IMR-90 (cell line): ENCODE data around the gene GAB1. TPM values are rescaled to one million over a fixed set of nuclear protein-coding genes. Genes with fewer than 3 reads are reported as not detected.

Experiments
- ATAC-seq: fragments of 200-7000 bp; cut with Tn5 transposase; 2 replicates; pipeline ENCODE4 v1.9.1; 2020; ENCODE audit warnings: low read depth, mild to moderate bottlenecking, moderate library complexity
- BruUV-seq: library from RNA; stranded (reverse); fragments of 400-500 nt; replicated peaks from 2 replicates; lab custom pipeline; 2021; lab: Mats Ljungman, UMichigan
- CTCF ChIA-PET: fragments of 300-600 bp; formaldehyde crosslinking; extraction: SDS; loops from one replicate; lab custom pipeline; 2021; ENCODE audit warnings: antibody characterized with exemption; lab: Yijun Ruan, JAX
- POLR2A ChIA-PET: fragments of 300-600 bp; sonication (Branson Sonifier 250); formaldehyde crosslinking; loops from one replicate; lab custom pipeline; 2022; ENCODE audit warnings: antibody characterized with exemption; ENCODE audit not compliant: unreplicated experiment; lab: Charles Lee
- DNase-seq: peaks from one replicate; pipeline ENCODE4 v3.0.0; 2013
- H2AFZ ChIP-seq: replicated peaks from 2 replicates; pipeline ENCODE3; 2013; ENCODE audit warnings: low read length, mild to moderate bottlenecking; ENCODE audit not compliant: poor library complexity
- H2AK5ac ChIP-seq: 2 replicates; pipeline ENCODE4 v1.6.1; 2013; ENCODE audit warnings: low read depth, low read length, inconsistent platforms
- H2AK9ac ChIP-seq: replicated peaks from 2 replicates; pipeline ENCODE3; 2013; ENCODE audit warnings: mild to moderate bottlenecking, low read depth, low read length, moderate library complexity; ENCODE audit not compliant: poor library complexity
- H2BK120ac ChIP-seq: 2 replicates; pipeline ENCODE4 v1.6.1; 2013; ENCODE audit warnings: low read depth, low read length, inconsistent platforms
- H2BK15ac ChIP-seq: 3 replicates; pipeline ENCODE4 v1.6.1; 2013; ENCODE audit warnings: low read depth, low read length, inconsistent platforms
- H2BK20ac ChIP-seq: 2 replicates; pipeline ENCODE4 v1.6.1; 2013; ENCODE audit warnings: low read depth, mild to moderate bottlenecking, inconsistent platforms, low read length, moderate library complexity
- H2BK5ac ChIP-seq: 2 replicates; pipeline ENCODE4 v1.6.1; 2013; ENCODE audit warnings: mild to moderate bottlenecking, low read depth, low read length, inconsistent platforms; ENCODE audit not compliant: poor library complexity, severe bottlenecking
- H3K14ac ChIP-seq: replicated peaks from 2 replicates; pipeline ENCODE4 v1.6.1; 2013; ENCODE audit warnings: low read depth, low read length, inconsistent platforms
- H3K18ac ChIP-seq: 2 replicates; pipeline ENCODE4 v1.6.1; 2013; ENCODE audit warnings: low read depth, low read length, control low read depth
- H3K23ac ChIP-seq: 2 replicates; pipeline ENCODE4 v1.6.1; 2013; ENCODE audit warnings: low read depth, low read length, inconsistent platforms
- H3K27ac ChIP-seq: 2 replicates; pipeline ENCODE4 v1.5.1; 2013; ENCODE audit warnings: mild to moderate bottlenecking, control low read depth, low read length; ENCODE audit not compliant: insufficient read depth
- H3K27me3 ChIP-seq: 2 replicates; pipeline ENCODE4 v1.6.1; 2013; ENCODE audit warnings: low read length; ENCODE audit not compliant: control insufficient read depth, insufficient read depth
- H3K36me3 ChIP-seq: 2 replicates; pipeline ENCODE4 v1.6.1; 2013; ENCODE audit warnings: low read length, mixed read lengths; ENCODE audit not compliant: control insufficient read depth, insufficient read depth
- H3K4ac ChIP-seq: 2 replicates; pipeline ENCODE4 v1.6.1; 2013; ENCODE audit warnings: low read depth, low read length, inconsistent platforms
- H3K4me1 ChIP-seq: 2 replicates; pipeline ENCODE4 v1.6.1; 2013; ENCODE audit warnings: low read length, mixed read lengths; ENCODE audit not compliant: control insufficient read depth, insufficient read depth
- H3K4me2 ChIP-seq: 2 replicates; pipeline ENCODE4 v1.6.1; 2013; ENCODE audit warnings: low read depth, mild to moderate bottlenecking, control low read depth, low read length, moderate library complexity
- H3K4me3 ChIP-seq: 2 replicates; pipeline ENCODE4 v1.5.1; 2013; ENCODE audit warnings: low read depth, mild to moderate bottlenecking, control low read depth, low read length, moderate library complexity; ENCODE audit not compliant: insufficient read depth
- H3K56ac ChIP-seq: 2 replicates; pipeline ENCODE4 v1.6.1; 2013; ENCODE audit warnings: low read length, inconsistent platforms; ENCODE audit not compliant: insufficient read depth; ENCODE audit errors: extremely low read depth
- H3K79me1 ChIP-seq, 2 experiments: 2 replicates each; pipeline ENCODE4 v1.6.1; 2013; ENCODE audit warnings: low read length in 2 of 2, inconsistent platforms in 1 of 2, low read depth in 1 of 2
- H3K9ac ChIP-seq: 2 replicates; pipeline ENCODE4 v1.6.1; 2013; ENCODE audit warnings: low read depth, low read length, control low read depth
- H3K9me1 ChIP-seq: 2 replicates; pipeline ENCODE4 v1.6.1; 2013; ENCODE audit warnings: low read length, inconsistent platforms; ENCODE audit not compliant: insufficient read depth
- H3K9me3 ChIP-seq: 2 replicates; pipeline ENCODE4 v1.6.1; 2013; ENCODE audit warnings: low read length; ENCODE audit not compliant: control insufficient read depth, insufficient read depth
- H4K20me1 ChIP-seq: 2 replicates; pipeline ENCODE4 v1.6.1; 2013; ENCODE audit warnings: low read length, inconsistent platforms; ENCODE audit not compliant: insufficient read depth
- H4K5ac ChIP-seq: 2 replicates; pipeline ENCODE4 v1.6.1; 2013; ENCODE audit warnings: mild to moderate bottlenecking, low read depth, low read length, control low read depth
- H4K8ac ChIP-seq, 2 experiments: 2 replicates each; pipeline ENCODE4 v1.6.1; 2013; ENCODE audit warnings: low read depth in 2 of 2, low read length in 2 of 2, control low read depth in 1 of 2, inconsistent platforms in 1 of 2
- H4K91ac ChIP-seq: 2 replicates; pipeline ENCODE4 v1.6.1; 2013; ENCODE audit warnings: low read depth, low read length, inconsistent platforms; ENCODE audit not compliant: insufficient read depth
- CHD1 ChIP-seq: IDR thresholded peaks from 2 replicates; pipeline ENCODE4 v1.6.1; 2012; ENCODE audit warnings: low read depth, low read length, improper control_type of control experiment
- FOS ChIP-seq: fragments of 150-350 bp; IDR thresholded peaks from 2 replicates; pipeline ENCODE4 v1.6.1; 2016; ENCODE audit warnings: low read depth, low read length
- MAFK ChIP-seq: IDR thresholded peaks from 2 replicates; pipeline ENCODE4 v1.6.1; 2012; ENCODE audit warnings: low read depth, low read length, improper control_type of control experiment
- MAZ ChIP-seq: IDR thresholded peaks from 2 replicates; pipeline ENCODE4 v1.6.1; 2012; ENCODE audit warnings: low read depth, mild to moderate bottlenecking, low read length, improper control_type of control experiment, moderate library complexity, borderline replicate concordance
- MXI1 ChIP-seq: IDR thresholded peaks from 2 replicates; pipeline ENCODE4 v1.6.1; 2012; ENCODE audit warnings: low read depth, mild to moderate bottlenecking, low read length, moderate library complexity, borderline replicate concordance
- RFX5 ChIP-seq: IDR thresholded peaks from 2 replicates; pipeline ENCODE4 v1.8.0; 2012; ENCODE audit warnings: low read depth, mild to moderate bottlenecking, low read length, moderate library complexity
- WGBS, 2 experiments: methylation state at CpG; one replicate each; pipeline versions ENCODE4 v1.1.5 to v1.1.7; 2013; ENCODE audit warnings: missing lambda C conversion rate in 2 of 2; ENCODE audit not compliant: insufficient read length in 1 of 2; ENCODE audit errors: extremely low coverage in 2 of 2; 5-methylcytosine and 5-hydroxymethylcytosine counted together
- dilution Hi-C: fragments of 300-500 bp; cut with HindIII; formaldehyde crosslinking; loops from one replicate; pipeline ENCODE4 v1.14.3; 2018; ENCODE audit warnings: low sequenced_read_pairs; ENCODE audit not compliant: unreplicated experiment
- in situ Hi-C: fragments of 300-500 bp; cut with MboI; formaldehyde crosslinking; loops from 3 replicates; pipeline ENCODE4 v1.14.3; 2019; ENCODE audit warnings: low sequenced_read_pairs, inconsistent platforms, mixed read lengths
- intact Hi-C: fragments of 100-400 bp; cut with micrococcal nuclease; formaldehyde crosslinking; loops from 2 replicates; pipeline ENCODE4 v1.10.0; 2022
- polyA plus RNA-seq, 3 experiments: library from polyadenylated mRNA; depleted of rRNA; stranded (reverse); fragments of >200 nt; gene quantifications; 2 replicates each; pipeline ENCODE4 v1.2.3, GENCODE V29; 2012; ENCODE audit warnings: low replicate concordance in 1 of 3
- total RNA-seq: library from RNA; depleted of rRNA; stranded (reverse); fragments of >200 nt; gene quantifications from 2 replicates; pipeline ENCODE4 v1.2.3, GENCODE V29; 2012

The GAB1 gene
- total and polyA plus RNA-seq, 2 of the 4 experiments (the other 2 are of a cell fraction): 2.8 to 12.0 TPM

- Histone ChIP-seq H2AFZ (no peak overlapping the region), H2AK5ac (no peak overlapping the region), H3K9ac (no peak overlapping the region), H3K18ac (no peak overlapping the region), H4K20me1 (no peaks in the 10 kb centered on the region; the same call in 1 of the 2 replicates), H3K36me3 (peaks cover 7% of the 10 kb centered on the region; the same call in 1 of the 2 replicates), H2BK5ac (no peak overlapping the region), H3K4me2 (no peak overlapping the region; the same call in 1 of the 2 replicates), H3K9me3 (no peaks in the 10 kb centered on the region), H3K23ac (no peak overlapping the region), H4K91ac (no peak overlapping the region), H4K5ac (no peak overlapping the region), H2BK15ac (no peak overlapping the region), H2BK120ac (no peak overlapping the region), H3K27me3 (no peaks in the 10 kb centered on the region), H3K4me3 (no peak overlapping the region), H3K79me1 (0 out of 4 replicates have a peak, but pooled peaks cover 0 to 1% of the 10 kb centered on the region in 2 experiments), H4K8ac (no peak overlapping the region), H3K14ac (no peak overlapping the region), H3K9me1 (no peaks in the 10 kb centered on the region), H3K27ac (no peak overlapping the region), H3K56ac (no peak overlapping the region), H3K4ac (no peak overlapping the region), H2BK20ac (no peak overlapping the region), H3K4me1 (peaks cover 3% of the 10 kb centered on the region), H2AK9ac (no peak overlapping the region)
- WGBS, 2 experiments: no CpG with 5 or more reads among the region's 2 CpGs
- no peak for TF ChIP-seq FOS
- TF ChIP-seq MAZ: no peak
- TF ChIP-seq CHD1: no peak
- TF ChIP-seq RFX5: no peak
- TF ChIP-seq MAFK: no peak
- no peak for TF ChIP-seq MXI1
- dilution Hi-C loops (no loop called here), in situ Hi-C loops (no loop called here), intact Hi-C loops (no loop called here)
- ATAC-seq: no peak
- DNase-seq: no peak
- POLR2A ChIA-PET: no interaction called here
- no TSS peak for BruUV-seq
- CTCF ChIA-PET: no interaction called here
Measured at GRCh38 chr4:143420227-143420626, 83.6 kb downstream of the GAB1 start.
